H1 (cell line): ENCODE results near the gene VIM. TPM values are rescaled to one million over a fixed set of nuclear protein-coding genes. Genes with fewer than 3 reads are reported as not detected.

Experiments
- CTCF ChIA-PET: fragments of 300-600 bp; sonication (Branson Sonifier 250); formaldehyde crosslinking; loops from one replicate; lab custom pipeline; 2021; ENCODE audit not compliant: partially characterized antibody; lab: Charles Lee
- POLR2A ChIA-PET: fragments of 300-600 bp; sonication (Branson Sonifier 250); formaldehyde crosslinking; loops from one replicate; lab custom pipeline; 2021; ENCODE audit warnings: inconsistent platforms; ENCODE audit not compliant: partially characterized antibody; lab: Charles Lee
- DNase-seq, 2 experiments: peaks; one replicate each; pipeline versions ENCODE4 v3.0.0 to v3.0.0-alpha.2; 2010 to 2022; ENCODE audit warnings: low spot score in 2 of 2, low read depth in 1 of 2, mixed read lengths in 1 of 2
- FAIRE-seq: peaks from 2 replicates; lab custom pipeline; 2011; peaks lifted over from hg19 to GRCh38; lab: Jason Lieb, UNC
- H2AFZ ChIP-seq: 2 replicates; pipeline ENCODE4 v1.8.1; 2012; ENCODE audit warnings: low read length, inconsistent platforms
- H2AK5ac ChIP-seq: 2 replicates; pipeline ENCODE4 v1.6.1; 2013; ENCODE audit warnings: low read depth, low read length
- H2BK120ac ChIP-seq: replicated peaks from 2 replicates; pipeline ENCODE3; 2013; ENCODE audit warnings: low read depth, low read length, inconsistent platforms
- H2BK12ac ChIP-seq: 2 replicates; pipeline ENCODE4 v1.6.1; 2013; ENCODE audit warnings: low read depth, low read length
- H2BK15ac ChIP-seq: 2 replicates; pipeline ENCODE4 v1.6.1; 2013; ENCODE audit warnings: low read length
- H2BK20ac ChIP-seq: 2 replicates; pipeline ENCODE4 v1.6.1; 2013; ENCODE audit warnings: low read length
- H2BK5ac ChIP-seq: 2 replicates; pipeline ENCODE4 v1.6.1; 2013; ENCODE audit warnings: low read depth, low read length
- H3K14ac ChIP-seq: 2 replicates; pipeline ENCODE4 v1.6.1; 2013; ENCODE audit warnings: inconsistent platforms; ENCODE audit not compliant: insufficient read length
- H3K18ac ChIP-seq: 2 replicates; pipeline ENCODE4 v1.6.1; 2013; ENCODE audit warnings: low read length; ENCODE audit errors: extremely low read depth
- H3K23ac ChIP-seq: 2 replicates; pipeline ENCODE4 v1.6.1; 2013; ENCODE audit warnings: inconsistent platforms; ENCODE audit not compliant: insufficient read length
- H3K23me2 ChIP-seq: 2 replicates; pipeline ENCODE4 v1.6.1; 2013; ENCODE audit warnings: low read depth, low read length
- H3K27ac ChIP-seq: 2 replicates; pipeline ENCODE4 v1.6.1; 2011; ENCODE audit warnings: low read depth, low read length, inconsistent platforms
- H3K27me3 ChIP-seq, 4 experiments: replicated peaks in 1 of 4; 1 replicate in 1 of 4; 2 replicates in 3 of 4; pipeline versions ENCODE4 v1.6.1 to v1.8.1; 2011 to 2013; ENCODE audit warnings: low read length in 3 of 4, mild to moderate bottlenecking in 3 of 4, inconsistent platforms in 2 of 4, mixed read lengths in 2 of 4, moderate library complexity in 1 of 4; ENCODE audit not compliant: control insufficient read depth in 3 of 4, insufficient read depth in 3 of 4; ENCODE audit errors: extremely low read depth in 1 of 4
- H3K36me3 ChIP-seq, 4 experiments: 2 replicates each; pipeline versions ENCODE4 v1.6.1 to v1.8.1; 2011 to 2013; ENCODE audit warnings: mild to moderate bottlenecking in 4 of 4, low read length in 3 of 4, moderate library complexity in 2 of 4, control low read depth in 1 of 4, inconsistent platforms in 1 of 4; ENCODE audit not compliant: insufficient read depth in 4 of 4, control insufficient read depth in 2 of 4
- H3K4ac ChIP-seq: replicated peaks from 2 replicates; pipeline ENCODE3; 2013; ENCODE audit warnings: low read length, low read depth, mixed read lengths, inconsistent platforms; ENCODE audit not compliant: insufficient read length
- H3K4me1 ChIP-seq, 4 experiments: replicated peaks in 1 of 4; 1 replicate in 1 of 4; 2 replicates in 3 of 4; pipeline versions ENCODE4 v1.6.1 to v1.8.1; 2011 to 2013; ENCODE audit warnings: low read length in 3 of 4, inconsistent platforms in 2 of 4, mixed read lengths in 1 of 4; ENCODE audit not compliant: insufficient read depth in 4 of 4, control insufficient read depth in 3 of 4
- H3K4me2 ChIP-seq, 2 experiments: 2 replicates each; pipeline versions ENCODE4 v1.6.1 to v1.8.1; 2011 to 2013; ENCODE audit warnings: low read depth in 2 of 2, low read length in 2 of 2, control low read depth in 1 of 2, inconsistent platforms in 1 of 2, mild to moderate bottlenecking in 1 of 2; ENCODE audit not compliant: insufficient read depth in 1 of 2
- H3K4me3 ChIP-seq, 4 experiments: fragments of 200-600, 300-600 bp in 1 of 4; sonication (generic), shearing (Covaris generic), sonication (Bioruptor Twin) in 1 of 4; 2 replicates each; pipeline versions ENCODE4 v1.5.1 to v1.8.1; 2011 to 2016; ENCODE audit warnings: low read length in 4 of 4, low read depth in 3 of 4, control low read depth in 2 of 4, inconsistent platforms in 2 of 4, mild to moderate bottlenecking in 2 of 4, mixed read lengths in 1 of 4, moderate library complexity in 1 of 4; ENCODE audit not compliant: insufficient read depth in 2 of 4; ENCODE audit errors: extremely low read depth in 1 of 4
- H3K56ac ChIP-seq: replicated peaks from 2 replicates; pipeline ENCODE3; 2013; ENCODE audit warnings: low read depth, mild to moderate bottlenecking, mixed read lengths, low read length, inconsistent platforms; ENCODE audit not compliant: insufficient read length
- H3K79me1 ChIP-seq: 2 replicates; pipeline ENCODE4 v1.6.1; 2013; ENCODE audit warnings: low read depth, low read length, control low read depth
- H3K79me2 ChIP-seq, 2 experiments: 2 replicates each; pipeline versions ENCODE4 v1.6.1 to v1.8.1; 2012 to 2013; ENCODE audit warnings: low read length in 2 of 2, mild to moderate bottlenecking in 2 of 2, inconsistent platforms in 1 of 2; ENCODE audit not compliant: insufficient read depth in 2 of 2, control insufficient read depth in 1 of 2
- H3K9ac ChIP-seq, 4 experiments: replicated peaks in 1 of 4; 1 replicate in 1 of 4; 2 replicates in 3 of 4; pipeline versions ENCODE4 v1.6.1 to v1.8.1; 2011 to 2013; ENCODE audit warnings: low read depth in 3 of 4, low read length in 3 of 4, control low read depth in 2 of 4, mild to moderate bottlenecking in 2 of 4, moderate library complexity in 2 of 4, inconsistent platforms in 1 of 4; ENCODE audit errors: extremely low read depth in 1 of 4
- H3K9me3 ChIP-seq, 2 experiments: 2 replicates each; pipeline versions ENCODE4 v1.6.1 to v1.8.1; 2012 to 2013; ENCODE audit warnings: mild to moderate bottlenecking in 2 of 2, moderate library complexity in 2 of 2, control low read depth in 1 of 2, inconsistent platforms in 1 of 2, low read depth in 1 of 2, low read length in 1 of 2, mixed read lengths in 1 of 2; ENCODE audit not compliant: insufficient read depth in 2 of 2
- H4K20me1 ChIP-seq, 2 experiments: replicated peaks in 1 of 2; 2 replicates each; pipeline versions ENCODE3 to v1.8.1; 2011 to 2013; ENCODE audit warnings: inconsistent platforms in 2 of 2, low read length in 2 of 2, mild to moderate bottlenecking in 1 of 2; ENCODE audit not compliant: insufficient read depth in 2 of 2, control insufficient read depth in 1 of 2
- H4K5ac ChIP-seq: 2 replicates; pipeline ENCODE4 v1.6.1; 2013; ENCODE audit warnings: low read length, low read depth, mixed read lengths, inconsistent platforms; ENCODE audit not compliant: insufficient read length
- H4K8ac ChIP-seq: 2 replicates; pipeline ENCODE4 v1.8.0; 2013; ENCODE audit warnings: mild to moderate bottlenecking, moderate library complexity, low read length, inconsistent platforms; ENCODE audit not compliant: insufficient read depth; ENCODE audit errors: extremely low read depth
- H4K91ac ChIP-seq: replicated peaks from 2 replicates; pipeline ENCODE3; 2013; ENCODE audit warnings: low read length, mixed read lengths, inconsistent platforms; ENCODE audit not compliant: insufficient read length
- EZH2 ChIP-seq: fragments of 200-600 bp; sonication (generic); IDR thresholded peaks from 2 replicates; pipeline ENCODE4 v1.7.1; 2012; ENCODE audit warnings: low read depth, mild to moderate bottlenecking, moderate library complexity, low read length, inconsistent platforms; ENCODE audit not compliant: severe bottlenecking
- TEAD4 ChIP-seq: IDR thresholded peaks from 2 replicates; pipeline ENCODE4 v1.6.1; 2012; ENCODE audit warnings: low read depth, low read length, inconsistent platforms, mixed read lengths
- WGBS, 2 experiments: shearing (Covaris generic) in 1 of 2; methylation state at CpG; one replicate each; pipeline versions ENCODE4 v1.1.6 to v1.1.7; 2013 to 2015; ENCODE audit warnings: low lambda C conversion rate in 2 of 2, mixed read lengths in 2 of 2, inconsistent platforms in 1 of 2, low coverage in 1 of 2, missing lambda C conversion rate in 1 of 2; ENCODE audit not compliant: insufficient replicate concordance in 2 of 2, insufficient coverage in 1 of 2, insufficient read length in 1 of 2; ENCODE audit errors: extremely low coverage in 1 of 2, missing lambda C conversion rate in 1 of 2; 5-methylcytosine and 5-hydroxymethylcytosine counted together
- polyA plus RNA-seq, 7 experiments: library from polyadenylated mRNA; depleted of rRNA in 3 of 7; stranded (reverse) in 5 of 7; unstranded in 2 of 7; fragments of >200 nt in 5 of 7; fragments of 200-250 nt in 2 of 7; gene quantifications; 1 replicate in 5 of 7; 2 replicates in 1 of 7; 4 replicates in 1 of 7; pipeline versions ENCODE4 v1.2.1 to v1.2.3, GENCODE V29; 2011 to 2013; ENCODE audit warnings: missing spikeins in 2 of 7, mixed read lengths in 2 of 7
- total RNA-seq: library from RNA; stranded (reverse); fragmentation: NEBNext Ultra II Directional; extraction: Animal tissue kit (Norgen Biotek cat#: 25700); gene quantifications from 2 replicates; pipeline ENCODE4 v1.2.1, GENCODE V29; 2021

VIM gene
- total and polyA plus RNA-seq, 2 of the 8 experiments (the other 6 are each of a cell fraction or from before 2014, with no cell fraction given): 347 to 372 TPM

- no peak overlapping the region for H3K4me3 ChIP-seq
- no peak overlapping the region for H2AK5ac ChIP-seq
- H3K36me3 ChIP-seq: no peaks in the 10 kb centered on the region
- H3K56ac ChIP-seq: no peak overlapping the region
- CTCF ChIA-PET: interaction anchor here (1.0 to 1.1 kb wide), 2 partner anchors 11 to 15 kb away, joined by 3 read pairs; no protein-coding TSS in a partner anchor
- DNase-seq (no peak), FAIRE-seq (no peak)
- H3K9ac ChIP-seq: no peak overlapping the region
- H2BK20ac ChIP-seq: no peak overlapping the region
- H4K20me1 ChIP-seq: no peaks in the 10 kb centered on the region
- H3K23me2 ChIP-seq: no peaks in the 10 kb centered on the region
- peak overlapping the region; percentile 60; the same call in 1 of the 2 replicates for H3K27ac ChIP-seq
- H3K79me2 ChIP-seq: no peaks in the 10 kb centered on the region
- peak overlapping the region; percentile 24; the same call in 1 of the 2 replicates for H2AFZ ChIP-seq
- H3K18ac ChIP-seq: no peak overlapping the region
- H3K9me3 ChIP-seq: no peaks in the 10 kb centered on the region
- no peak overlapping the region for H3K4ac ChIP-seq
- no peak overlapping the region for H2BK120ac ChIP-seq
- no peak overlapping the region for H3K23ac ChIP-seq
- 0 out of 2 replicates have a peak, but pooled peaks have one; percentile 33 for TF ChIP-seq TEAD4
- TF ChIP-seq EZH2: no peak
- TF ChIP-seq, all 59 proteins: peak for 1
- WGBS, 2 experiments: 38% methylated on average over 2 of the region's 2 CpGs; no CpG with 5 or more reads in 1 of the 2 experiments
- H4K91ac ChIP-seq: no peak overlapping the region
- H3K14ac ChIP-seq: no peak overlapping the region
- POLR2A ChIA-PET: interaction anchor here (1.0 to 1.3 kb wide), 2 partner anchors 13 kb away, joined by 7 to 11 read pairs; partner anchors contain the start of genes TRDMT1 and VIM
- no peaks in the 10 kb centered on the region for H3K27me3 ChIP-seq
- H4K5ac ChIP-seq: no peak overlapping the region
- H2BK15ac ChIP-seq: no peak overlapping the region
- H3K79me1 ChIP-seq: no peaks in the 10 kb centered on the region
- peaks cover 0 to 9% (median 7%) of the 10 kb centered on the region in 4 experiments; a peak in 4 of 7 replicates for H3K4me1 ChIP-seq
- H3K4me2 ChIP-seq: no peak overlapping the region
- H2BK12ac ChIP-seq: no peak overlapping the region
- H2BK5ac ChIP-seq: no peak overlapping the region
- H4K8ac ChIP-seq: no peak overlapping the region
Observed at GRCh38 chr10:17214526-17214925, 13.5 kb upstream of the VIM start.
